ENCODE results near the gene SIX6.
"Not testable (repeated sequence)": the region's sequence is repeated elsewhere in the genome, so short reads cannot be mapped to it uniquely, and the experiment has no call there.

The SIX6 gene

DNA sequence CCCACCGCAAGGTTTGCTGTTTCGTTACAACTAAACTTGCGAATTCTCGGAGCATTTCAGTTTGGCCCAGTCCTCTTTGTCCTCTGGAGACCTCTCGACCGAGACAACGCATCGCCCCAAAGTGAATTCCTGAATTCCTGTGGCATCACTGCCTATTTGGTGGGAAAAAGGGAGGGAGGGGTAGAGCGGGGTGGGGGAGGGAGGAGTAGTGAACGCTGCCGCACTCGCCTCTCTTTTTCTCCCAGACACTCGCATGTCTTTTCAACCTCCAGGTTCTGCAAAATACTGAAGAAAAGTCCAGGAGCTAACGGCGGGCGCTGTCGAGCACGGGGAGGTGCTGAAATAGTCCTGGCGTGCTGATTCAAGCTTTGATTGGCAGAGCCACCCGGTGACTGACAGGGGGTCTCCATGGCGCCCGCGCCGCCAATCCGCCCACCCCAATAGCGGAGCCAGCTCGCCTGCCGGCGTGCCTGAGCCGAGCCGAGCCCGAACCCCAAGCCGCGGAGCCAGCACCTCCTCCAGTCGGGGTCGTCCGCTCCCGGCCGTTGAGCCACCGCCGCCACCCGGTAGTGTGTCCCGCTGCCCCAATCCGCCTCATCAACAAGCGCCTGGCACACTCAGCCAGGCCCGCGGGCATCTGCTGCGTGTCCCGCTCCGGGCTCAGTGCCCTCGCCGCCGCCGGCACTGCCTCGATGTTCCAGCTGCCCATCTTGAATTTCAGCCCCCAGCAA, at the start of gene SIX6:
SIX6 (plus strand) TSS at position 440 of the 731 bp plus-strand sequence; CDS start at position 693, 253 bp downstream.
- DNase-seq: peak; percentile 43

DNA sequence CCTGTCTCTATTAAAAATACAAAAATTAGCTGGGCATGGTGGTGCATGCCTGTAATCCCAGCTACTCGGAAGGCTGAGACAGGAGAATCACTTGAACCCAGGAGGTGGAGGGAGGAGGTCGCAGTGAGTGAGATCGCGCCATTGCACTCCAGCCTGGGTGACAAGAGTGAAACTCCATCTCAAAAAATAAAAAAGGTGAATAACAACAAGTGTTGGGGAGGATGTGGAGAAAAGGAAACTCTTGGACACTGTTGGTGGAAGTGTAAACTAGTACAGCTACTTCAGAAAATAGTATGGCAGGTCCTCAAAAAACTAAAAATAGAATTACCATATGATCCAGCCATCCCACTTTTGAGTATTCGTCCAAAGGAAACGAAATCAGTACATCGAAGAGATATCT, 28.7 kb upstream of the SIX6 start:
- DNase-seq: not testable (repeated sequence)

DNA sequence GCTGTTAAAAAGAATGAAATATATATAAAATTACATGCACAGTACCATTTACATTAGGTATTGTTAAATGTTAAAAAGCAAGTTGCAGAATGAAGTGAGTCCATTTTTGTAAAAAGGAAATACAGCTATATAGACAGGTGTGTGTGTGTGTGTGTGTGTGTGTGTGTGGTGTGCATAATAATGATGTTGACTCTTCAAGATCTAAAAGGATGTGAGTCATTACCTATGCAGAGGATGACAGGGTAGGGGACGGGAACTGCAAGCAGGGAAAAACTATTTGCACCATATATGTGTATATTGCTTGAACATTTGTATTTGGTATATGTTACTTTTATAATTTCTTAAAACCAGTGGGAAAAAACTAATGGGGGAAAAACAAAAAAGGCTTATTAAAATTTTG, 26.2 kb upstream of the SIX6 start:
- DNase-seq: no peak

DNA sequence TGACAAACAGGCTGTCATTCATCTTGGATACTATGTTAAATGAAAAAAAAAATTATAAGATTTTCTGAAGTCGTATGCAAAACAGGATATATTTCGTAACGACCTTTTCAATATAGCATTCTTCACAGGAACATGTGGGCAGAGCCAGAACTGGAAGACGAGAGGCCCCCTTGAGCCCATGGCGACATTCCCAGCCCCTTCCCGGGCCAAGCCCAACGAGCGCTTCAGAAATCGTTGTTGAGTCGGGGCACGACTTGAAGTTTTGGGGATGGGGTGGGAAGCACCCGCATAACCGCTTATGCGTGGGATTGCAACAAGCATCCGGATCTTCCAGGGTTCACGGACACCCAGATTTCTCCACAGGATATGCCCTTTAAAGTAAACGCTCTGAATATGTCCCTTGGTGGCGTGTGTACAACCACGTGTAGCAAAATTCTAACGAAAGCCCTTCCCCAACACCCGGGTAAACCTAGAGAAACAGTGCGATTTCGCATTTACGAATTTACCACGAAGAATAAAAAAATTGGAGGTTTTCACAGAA, 23.8 kb upstream of the SIX6 start:
- no peak for DNase-seq

DNA sequence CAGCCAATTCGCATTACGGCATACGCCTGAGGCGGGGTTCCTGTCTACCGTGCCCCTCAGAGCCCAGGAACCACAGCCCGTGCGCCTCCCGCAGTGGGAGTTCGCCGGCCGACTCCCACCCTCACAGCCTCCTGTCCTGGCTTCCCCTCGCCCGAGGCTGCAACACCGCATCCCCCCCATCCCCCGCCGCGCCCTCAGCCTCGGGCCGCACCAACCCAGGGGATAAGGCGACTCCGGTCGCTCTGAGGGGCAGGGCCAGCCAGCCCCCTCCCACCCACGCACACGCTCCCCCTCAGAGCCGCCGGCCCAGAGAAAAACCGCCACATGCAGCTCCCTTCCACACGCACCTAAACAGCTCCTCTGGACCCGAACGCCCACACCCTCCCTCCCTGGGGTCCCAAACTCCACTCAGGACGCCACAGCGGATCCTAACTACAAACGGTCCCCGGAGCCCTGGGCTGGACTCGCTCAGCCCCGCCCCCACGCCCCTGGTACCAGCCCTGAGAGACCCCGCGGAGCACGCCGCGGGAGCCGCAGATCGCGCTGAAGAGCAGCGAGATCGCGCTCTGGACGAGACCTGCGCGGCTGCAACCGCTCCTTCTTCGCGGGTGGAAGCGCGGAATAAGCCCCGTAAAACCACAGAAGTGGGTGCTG, 23.2 kb upstream of the SIX6 start, which contains the start of gene C14orf39:
C14orf39 (minus strand) TSS at position 466 of the 654 bp plus-strand sequence. CDS start 985 bp downstream, outside the sequence.
- DNase-seq: peak; percentile 44

DNA sequence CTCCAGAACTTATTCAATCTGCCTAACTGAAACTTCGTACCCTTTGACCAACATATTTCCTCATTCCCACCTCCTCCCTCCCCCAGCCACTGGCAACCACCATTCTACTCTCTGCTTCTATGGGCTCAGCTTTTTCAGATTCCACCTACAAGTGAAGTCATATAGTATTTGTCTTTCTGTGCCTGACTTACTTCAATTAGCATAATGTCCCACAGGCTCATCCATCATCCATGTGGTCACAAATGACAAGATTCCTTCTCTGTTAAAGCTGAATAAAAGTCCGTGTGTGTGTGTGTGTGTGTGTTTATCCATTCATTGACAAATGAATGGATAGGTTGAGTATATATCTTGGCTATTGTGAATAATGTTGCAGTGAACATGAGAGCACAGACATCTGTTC, 21.7 kb upstream of the SIX6 start:
- no peak for DNase-seq

DNA sequence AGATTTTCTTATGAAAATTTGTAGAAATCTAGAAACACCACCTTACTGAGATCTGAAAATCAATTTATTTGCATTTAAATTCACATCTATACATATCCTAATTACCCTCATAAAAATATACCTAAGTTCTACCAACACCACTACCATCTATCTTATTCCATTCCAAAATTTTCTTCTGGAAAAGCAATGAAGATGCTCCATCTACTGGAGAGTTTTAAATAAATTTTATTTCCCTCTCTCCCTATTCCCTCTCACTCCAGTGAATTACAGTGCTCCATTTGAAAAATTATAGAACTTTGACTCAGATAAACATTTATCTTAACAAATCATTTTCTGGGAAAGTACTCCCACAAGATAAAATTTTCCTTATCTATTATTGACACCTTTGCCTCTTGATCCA, 20.8 kb upstream of the SIX6 start:
- no peak for DNase-seq

DNA sequence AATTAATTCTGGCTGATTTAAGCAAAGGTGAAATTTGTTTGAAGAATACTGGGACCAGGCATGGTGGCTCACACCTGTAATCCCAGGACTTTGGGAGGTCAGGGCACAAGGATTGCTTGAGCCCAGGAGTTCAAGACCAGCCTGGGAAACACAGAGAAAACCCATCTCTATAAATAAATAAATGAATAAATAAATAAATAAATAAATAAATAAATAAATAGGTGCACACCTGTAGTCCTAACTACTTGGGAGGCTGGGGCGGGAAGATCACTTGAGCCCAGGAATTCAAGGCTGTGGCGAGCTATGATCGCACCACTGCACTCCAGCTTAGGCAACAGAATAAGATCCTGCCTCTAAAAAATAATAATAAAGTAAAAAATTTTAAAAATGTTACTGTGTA, 18.7 kb upstream of the SIX6 start:
- no peak for DNase-seq

DNA sequence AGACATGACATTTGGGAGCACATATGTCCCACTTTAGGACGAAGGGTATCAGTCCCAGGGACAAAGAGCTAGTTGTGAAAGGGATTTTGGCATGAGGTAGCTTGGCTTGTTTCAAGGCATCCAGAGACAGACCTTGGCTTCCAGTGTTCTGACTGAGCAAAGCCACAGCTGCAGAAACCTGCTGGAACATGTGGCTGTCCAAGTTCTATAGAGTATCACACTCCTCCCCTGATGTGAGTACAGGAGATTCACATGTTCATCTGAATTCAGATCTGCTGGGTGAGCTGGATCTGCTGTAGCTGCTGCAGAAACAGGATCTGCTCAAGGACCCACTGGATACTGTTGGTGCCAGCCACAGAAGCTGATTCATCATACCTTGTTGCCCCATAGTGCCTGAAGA, 13.0 kb upstream of the SIX6 start:
- no peak for DNase-seq

DNA sequence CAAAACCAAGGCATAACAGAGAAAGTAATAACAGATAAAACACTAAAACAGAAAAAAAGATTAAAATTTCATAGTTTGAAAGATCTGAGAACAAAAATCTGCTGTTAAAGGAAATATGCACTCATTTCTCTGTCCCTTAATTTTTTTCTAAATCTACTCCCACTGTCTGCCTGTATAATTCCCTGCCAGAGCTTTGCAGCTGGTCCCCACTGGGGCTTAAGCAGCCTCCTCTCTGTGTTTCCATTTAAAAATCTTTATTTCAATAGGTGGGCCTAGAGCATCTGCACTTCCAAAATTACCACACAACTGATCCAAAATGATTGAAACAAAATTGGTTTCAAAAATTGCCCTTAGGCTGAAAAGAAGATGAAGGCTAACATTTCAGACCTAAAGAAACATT, 6.4 kb upstream of the SIX6 start:
- DNase-seq: no peak

DNA sequence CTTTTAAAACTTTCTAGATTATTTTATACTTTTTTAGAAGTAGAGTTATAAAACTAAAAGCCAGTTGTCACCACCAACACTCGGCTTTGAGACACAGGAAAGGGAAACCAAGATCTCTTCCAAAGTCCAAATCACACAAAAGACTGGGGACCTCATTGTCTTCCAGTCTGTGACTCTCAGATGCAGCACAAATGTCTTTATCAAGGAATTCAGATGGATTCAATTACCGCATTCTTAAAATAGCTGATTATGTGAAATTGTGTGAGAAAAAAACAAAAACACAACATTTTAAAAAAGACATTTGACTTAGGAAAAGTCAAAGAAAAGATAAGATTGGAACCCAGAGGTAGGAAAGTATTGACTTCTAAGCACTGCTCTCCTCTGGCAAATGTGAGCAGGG, 3.5 kb upstream of the SIX6 start:
- DNase-seq: no peak

DNA sequence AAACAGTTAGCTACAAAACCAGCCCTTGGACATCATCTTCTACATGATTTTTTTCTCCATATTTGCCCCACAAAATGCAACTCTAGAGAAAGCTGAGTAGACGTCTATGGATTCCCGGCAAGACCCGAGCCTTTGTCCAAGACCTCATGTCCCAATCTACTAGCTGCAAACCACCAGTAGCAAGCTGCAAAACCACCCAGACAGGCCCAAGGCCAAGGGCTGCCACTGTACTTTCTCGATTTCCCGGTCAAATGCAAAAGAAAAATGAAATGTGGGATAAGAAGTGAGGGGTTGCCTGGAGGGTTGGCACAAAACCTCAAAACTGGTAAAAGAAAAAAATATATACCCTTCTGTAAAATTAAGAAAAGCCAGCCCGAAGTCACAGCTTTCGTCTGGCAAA, 2.9 kb upstream of the SIX6 start:
- DNase-seq: no peak

DNA sequence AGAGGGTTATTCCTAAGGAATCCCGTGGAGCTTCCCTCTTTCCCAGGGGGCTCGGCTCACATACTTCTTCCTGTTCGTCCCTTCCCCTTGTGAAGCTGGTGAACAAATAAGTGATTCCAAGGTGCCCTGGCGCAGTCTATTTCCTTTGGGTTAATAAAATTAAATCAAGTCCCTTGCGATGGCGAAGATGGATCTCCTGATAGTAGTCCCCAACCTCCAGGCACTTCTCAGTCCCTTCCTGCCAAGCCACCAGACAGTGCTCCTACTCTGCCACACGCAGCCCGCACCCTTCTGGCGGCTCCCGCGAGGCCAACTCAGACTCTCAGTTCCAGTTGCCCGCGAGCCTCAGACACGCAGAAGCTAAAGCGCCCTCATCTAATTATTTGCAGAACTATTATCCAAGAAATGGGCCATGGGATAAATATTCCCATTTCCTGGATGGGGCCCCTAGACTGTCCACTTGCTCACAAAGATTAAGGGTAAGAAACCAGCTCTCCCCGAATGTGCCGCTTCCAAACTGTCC, 2.4 kb upstream of the SIX6 start:
- no peak for DNase-seq

DNA sequence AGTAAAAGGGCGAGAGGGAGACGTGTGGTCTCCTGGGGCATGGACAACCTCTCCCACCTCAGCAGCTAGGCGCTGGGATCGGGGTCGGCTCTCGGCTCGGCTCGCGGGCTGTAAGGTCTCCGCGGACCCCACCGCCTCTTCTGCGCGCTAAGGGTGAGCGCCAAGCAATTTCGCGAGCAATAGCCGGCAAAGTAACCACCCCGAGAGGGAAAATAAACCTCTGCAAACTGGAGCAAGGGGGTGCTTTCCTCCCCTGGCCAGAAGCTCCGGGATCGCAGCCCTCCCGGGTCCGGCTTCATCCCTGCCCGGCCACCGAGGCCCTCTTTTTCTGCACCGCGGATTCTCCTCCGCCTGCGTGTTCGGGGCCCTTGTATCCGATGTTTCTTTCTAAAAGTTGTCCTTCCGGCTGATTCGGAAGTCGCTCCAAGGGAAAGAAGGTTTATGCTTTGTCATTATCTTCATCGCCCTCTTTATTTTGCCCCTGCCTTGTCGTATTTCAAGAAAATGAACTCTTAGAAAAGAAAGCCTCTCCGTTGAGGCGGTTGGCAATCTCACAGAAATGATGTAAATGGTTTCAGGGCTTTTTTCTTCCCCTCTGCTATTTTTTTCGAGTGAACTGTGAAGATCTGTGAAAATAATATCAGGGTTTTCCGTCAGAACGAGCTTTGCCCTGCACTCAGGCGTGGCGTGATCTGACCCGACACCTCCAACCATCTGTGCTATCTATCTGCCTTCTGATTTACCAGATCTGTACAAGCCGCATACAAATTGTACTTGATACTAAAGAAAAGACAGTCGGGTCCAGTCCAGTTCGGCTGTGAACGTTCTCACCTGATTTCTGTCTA, 1.7 kb upstream of the SIX6 start:
- DNase-seq: no peak

DNA sequence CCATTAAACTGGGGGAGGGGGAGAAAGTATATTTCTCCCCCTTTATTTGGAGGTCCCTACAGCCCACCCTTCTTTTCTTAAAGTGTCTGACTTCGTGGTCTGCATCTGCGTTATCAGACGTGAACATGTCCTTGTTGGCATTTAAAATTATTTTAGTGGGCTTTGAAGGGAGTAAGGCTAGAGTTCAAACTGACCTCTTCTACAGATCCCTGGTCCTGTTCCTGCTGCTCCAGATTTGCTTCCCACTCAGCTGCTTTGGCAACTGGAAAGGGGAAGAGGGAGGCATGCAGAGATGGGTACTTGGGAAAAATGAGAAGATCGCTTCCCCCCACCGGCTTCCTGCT, 611 bp upstream of the SIX6 start:
- DNase-seq: no peak

DNA sequence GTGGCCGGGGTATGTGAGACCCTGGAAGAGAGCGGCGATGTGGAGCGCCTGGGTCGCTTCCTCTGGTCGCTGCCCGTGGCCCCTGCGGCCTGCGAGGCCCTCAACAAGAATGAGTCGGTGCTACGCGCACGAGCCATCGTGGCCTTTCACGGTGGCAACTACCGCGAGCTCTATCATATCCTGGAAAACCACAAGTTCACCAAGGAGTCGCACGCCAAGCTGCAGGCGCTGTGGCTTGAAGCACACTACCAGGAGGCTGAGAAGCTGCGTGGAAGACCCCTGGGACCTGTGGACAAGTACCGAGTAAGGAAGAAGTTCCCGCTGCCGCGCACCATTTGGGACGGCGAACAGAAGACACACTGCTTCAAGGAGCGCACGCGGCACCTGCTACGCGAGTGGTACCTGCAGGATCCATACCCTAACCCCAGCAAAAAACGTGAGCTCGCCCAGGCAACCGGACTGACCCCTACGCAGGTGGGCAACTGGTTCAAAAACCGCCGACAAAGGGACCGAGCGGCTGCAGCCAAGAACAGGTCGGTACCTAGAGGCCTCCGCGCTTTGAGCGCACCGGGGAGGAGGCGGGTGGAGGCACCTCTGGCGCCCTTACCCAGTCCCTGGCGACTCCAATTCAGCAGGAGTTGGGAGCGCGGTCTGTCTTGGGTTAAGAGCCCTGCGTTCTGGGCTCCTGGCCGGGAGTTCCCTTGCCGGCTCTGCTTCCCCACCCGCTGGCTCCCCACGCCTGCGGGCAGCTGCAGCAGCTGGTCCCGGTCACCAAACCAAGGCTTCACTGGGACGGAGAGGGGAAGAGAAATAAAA, 700 bp downstream of the SIX6 start:
- DNase-seq: no peak

DNA sequence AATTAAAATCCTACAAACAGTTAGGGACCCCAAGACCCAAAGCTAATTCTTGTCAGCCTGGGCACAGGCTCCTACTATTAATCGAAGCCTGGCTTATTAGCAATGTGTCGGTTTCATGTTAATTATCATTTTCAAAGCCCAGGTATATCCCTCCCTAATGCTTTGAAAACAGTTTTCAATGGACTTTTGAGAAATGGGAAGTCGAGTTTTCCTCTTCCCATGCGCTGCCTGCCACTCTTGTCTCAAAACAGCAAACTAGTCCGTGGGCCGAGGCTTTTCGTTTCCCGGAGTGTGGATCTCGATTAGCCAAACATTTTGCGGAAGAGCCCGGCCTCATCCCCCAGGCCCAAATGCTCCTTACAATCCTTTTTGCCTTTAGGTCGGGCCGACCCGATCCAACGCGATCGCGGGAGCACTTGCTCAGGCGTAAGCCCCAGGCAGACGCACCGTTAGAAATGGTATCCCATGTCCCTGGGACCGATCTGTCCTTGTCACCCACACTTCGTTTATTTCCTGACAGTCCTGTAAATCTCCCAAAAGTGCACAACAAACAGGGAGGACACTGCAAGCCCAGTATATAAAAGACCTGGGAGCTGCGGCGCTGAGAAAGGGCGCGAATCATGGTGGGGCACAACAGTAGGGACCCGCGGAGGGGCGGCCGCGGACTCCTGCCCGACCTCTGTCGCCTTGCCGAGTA, 1.5 kb downstream of the SIX6 start:
- DNase-seq: no peak

DNA sequence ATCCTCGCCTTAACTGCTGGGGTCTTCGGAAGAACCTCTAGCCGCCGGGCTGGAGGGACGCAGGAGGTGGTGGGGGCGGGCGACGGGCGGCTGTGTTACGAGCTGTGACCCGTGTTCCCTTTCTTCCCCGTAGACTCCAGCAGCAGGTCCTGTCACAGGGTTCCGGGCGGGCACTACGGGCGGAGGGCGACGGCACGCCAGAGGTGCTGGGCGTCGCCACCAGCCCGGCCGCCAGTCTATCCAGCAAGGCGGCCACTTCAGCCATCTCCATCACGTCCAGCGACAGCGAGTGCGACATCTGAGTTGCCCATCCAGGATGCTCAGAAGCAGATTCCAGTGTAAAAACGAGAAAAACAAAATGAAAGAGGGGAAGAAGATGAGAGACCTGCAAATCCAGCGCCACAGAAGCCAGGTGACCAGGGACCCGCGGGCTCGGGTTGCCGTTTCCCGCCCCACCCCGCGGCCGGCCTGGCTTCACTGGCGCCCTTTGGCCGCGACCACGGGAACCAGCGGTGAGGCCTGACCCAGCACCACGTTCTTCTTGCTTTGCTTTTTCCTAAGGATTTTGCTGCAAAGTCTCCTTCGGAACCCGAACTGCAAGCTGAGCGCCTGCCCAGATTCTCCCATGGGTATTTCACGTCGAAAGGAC, 2.1 kb downstream of the SIX6 start:
- DNase-seq: no peak

DNA sequence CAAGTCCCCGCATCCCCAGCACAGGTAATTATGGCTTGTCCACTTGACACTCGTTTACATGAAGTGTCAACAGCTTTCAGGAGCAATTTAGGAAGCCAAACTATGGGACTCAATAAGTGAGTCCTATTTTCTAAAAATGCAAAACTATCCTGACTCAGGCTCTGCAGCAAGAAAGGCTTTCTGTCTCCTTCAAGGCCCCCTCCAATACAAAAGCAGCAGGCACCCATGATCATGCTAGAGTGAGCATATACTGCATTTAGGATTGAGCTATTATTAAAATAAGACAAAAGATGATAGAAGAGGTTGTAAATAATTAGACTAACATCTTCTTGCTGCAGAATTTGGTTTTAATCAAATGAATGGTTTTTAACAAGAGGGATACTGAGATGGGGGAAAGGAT, 3.2 kb downstream of the SIX6 start:
- no peak for DNase-seq

DNA sequence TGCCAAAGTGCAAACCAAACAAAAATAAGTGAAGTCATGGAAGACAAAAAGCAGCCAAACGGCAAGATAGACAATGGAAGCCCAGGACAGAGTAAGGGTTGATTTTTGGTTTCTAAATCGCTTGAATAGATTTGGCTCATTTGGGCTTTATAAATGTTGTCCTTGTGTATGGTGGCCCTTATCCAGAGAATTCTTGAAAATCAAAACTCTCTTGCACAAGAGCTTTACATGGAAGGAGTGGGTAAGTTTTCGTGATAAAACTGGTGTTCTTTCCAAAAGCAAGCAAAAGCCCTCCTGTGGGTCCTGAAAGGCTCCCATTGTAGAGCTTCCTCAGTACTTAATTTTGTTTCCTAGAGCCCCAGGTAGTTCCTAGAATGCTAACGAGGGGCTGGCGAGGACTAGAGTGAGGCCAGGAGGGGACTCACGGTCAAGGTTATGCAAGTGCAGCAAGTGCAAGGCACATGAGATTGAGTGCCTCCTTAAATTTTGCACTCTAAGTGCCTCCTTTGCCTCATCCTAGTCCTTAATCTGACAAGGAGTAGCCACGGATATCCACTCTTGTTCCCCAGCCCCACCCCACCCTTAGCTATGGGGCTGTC, 4.1 kb downstream of the SIX6 start:
- DNase-seq: no peak

DNA sequence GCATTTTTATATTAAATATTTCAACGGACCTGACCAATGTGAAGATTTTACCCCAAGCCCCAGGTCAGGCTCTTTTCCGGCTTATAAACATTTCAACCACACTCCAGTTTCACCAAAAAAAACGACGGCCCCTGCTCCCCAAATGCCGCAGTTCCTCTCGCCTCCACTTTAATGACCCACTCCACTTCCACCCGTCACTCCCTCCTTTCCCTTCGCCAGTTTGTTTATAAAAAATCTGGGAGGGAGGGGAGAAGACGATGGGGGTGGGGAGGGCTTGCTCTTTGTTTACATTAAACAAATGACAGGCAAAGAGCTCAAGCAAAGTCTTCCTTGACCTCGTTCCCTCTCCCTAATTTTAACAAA, 5.4 kb downstream of the SIX6 start:
- no peak for DNase-seq
